NB4 (cell line): ENCODE results near the gene ANKRD28.

Experiments
- POLR2A ChIP-seq: IDR thresholded peaks from 2 replicates; pipeline ENCODE4 v1.6.1; 2011; ENCODE audit warnings: mild to moderate bottlenecking; ENCODE audit not compliant: insufficient read length; ENCODE audit errors: extremely low read depth
- TF ChIP-seq, protein P1 (sequence below): IDR thresholded peaks from one replicate; pipeline ENCODE4 v1.5.1; 2012; ENCODE audit warnings: low read depth, low read length

DNA sequence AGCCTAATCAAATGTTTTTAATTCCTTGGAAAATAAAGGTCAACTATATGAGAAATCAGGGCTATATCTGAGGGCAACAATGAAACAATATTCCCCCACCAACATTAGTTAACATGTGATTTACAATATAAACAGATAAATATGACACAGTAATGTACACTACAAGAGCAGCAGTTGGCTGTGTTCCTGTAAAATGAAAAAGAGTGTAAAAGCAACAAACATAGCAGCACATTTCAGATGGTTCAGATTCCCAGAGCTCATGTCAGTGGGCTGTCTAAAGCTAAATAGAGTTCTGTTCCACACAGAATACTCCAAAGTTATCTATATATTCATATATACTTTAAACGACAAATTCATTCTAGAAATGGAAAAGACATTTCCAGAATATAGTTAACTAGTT lies 42.6 kb downstream of the ANKRD28 start:
- TF ChIP-seq POLR2A = no peak
- TF ChIP-seq, protein P1, sequence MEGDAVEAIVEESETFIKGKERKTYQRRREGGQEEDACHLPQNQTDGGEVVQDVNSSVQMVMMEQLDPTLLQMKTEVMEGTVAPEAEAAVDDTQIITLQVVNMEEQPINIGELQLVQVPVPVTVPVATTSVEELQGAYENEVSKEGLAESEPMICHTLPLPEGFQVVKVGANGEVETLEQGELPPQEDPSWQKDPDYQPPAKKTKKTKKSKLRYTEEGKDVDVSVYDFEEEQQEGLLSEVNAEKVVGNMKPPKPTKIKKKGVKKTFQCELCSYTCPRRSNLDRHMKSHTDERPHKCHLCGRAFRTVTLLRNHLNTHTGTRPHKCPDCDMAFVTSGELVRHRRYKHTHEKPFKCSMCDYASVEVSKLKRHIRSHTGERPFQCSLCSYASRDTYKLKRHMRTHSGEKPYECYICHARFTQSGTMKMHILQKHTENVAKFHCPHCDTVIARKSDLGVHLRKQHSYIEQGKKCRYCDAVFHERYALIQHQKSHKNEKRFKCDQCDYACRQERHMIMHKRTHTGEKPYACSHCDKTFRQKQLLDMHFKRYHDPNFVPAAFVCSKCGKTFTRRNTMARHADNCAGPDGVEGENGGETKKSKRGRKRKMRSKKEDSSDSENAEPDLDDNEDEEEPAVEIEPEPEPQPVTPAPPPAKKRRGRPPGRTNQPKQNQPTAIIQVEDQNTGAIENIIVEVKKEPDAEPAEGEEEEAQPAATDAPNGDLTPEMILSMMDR = no peak
